Smooth muscle cell of the brain vasculature (primary cell): ENCODE data around the gene NF2.

Experiments used
- DNase-seq: peaks from one replicate; pipeline ENCODE4 v3.0.0-alpha.2; 2012; ENCODE audit warnings: low read depth, low spot score

NF2 gene

GRCh38 chr22:29631725-29632124 lies 28.3 kb downstream of the NF2 start:
- no peak for DNase-seq

GRCh38 chr22:29632672-29633071 lies 29.2 kb downstream of the NF2 start:
- DNase-seq: no peak

DNA sequence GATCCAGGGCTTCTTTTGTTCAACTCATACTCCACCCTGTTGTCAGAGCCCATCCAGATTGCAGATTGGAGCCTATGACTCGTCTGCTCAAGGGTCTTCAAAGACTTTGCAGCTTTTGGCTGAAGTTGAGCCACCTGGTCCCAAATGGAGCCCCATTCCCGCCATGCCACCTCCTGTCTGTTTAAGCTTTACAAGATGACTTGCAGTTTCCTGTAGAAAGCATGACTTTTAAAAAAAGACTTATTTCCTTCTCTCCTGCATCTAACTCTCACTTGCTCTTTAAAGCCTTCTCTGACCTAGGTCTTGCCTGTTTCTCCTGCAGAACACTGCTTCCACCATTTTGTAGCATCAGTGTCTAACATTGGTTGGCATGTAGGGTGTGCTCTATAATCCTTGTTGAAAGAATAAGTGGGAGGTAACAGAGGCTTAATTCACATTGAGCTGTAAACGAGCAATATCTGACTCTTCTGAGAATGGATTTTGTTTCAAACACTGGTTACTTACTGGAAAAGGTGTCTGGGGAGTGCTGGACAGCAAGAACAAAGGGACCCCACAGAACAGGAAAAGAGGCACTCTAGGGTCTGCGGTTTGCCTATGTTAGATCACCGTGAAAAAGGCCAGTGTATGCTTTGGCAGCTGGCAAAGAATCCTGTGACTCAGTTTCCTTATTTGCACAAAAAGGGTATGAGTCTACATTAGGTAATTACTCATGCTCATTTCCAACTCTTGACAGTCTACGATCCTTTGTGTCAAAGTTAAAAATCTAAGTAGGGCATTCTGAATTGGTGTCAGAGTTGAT lies 30.3 kb downstream of the NF2 start:
- DNase-seq: no peak

GRCh38 chr22:29634847-29635246 lies 31.4 kb downstream of the NF2 start:
- DNase-seq: no peak

DNA sequence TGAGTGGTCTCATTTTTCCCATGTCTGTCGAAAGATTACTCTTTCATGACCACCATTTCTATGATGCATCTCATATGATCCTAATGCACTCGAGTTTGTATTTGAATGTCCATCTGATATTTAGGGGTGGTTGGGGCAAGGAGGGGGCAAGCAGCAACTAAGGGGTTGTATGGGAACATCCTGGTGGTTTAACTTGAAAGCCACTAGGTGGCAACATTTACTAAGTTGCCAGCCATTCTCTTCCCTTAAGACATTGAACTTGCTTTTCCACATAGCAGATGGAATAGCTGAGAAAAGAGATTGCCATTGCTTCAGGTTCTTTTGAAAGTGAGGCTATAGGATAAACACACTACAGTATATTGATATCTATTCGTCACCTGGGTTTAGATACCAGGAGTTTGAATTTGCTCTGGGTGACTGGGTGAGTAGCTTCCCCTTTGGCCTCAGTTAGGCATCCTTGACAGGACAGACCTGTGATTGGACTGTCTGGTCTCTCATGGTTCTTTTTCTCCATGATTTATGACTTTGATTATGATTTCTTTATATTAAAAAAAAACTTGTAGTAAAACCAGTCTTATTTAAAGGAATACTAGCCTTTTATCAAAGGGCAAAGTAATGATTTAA lies 32.4 kb downstream of the NF2 start:
- DNase-seq: no peak

DNA sequence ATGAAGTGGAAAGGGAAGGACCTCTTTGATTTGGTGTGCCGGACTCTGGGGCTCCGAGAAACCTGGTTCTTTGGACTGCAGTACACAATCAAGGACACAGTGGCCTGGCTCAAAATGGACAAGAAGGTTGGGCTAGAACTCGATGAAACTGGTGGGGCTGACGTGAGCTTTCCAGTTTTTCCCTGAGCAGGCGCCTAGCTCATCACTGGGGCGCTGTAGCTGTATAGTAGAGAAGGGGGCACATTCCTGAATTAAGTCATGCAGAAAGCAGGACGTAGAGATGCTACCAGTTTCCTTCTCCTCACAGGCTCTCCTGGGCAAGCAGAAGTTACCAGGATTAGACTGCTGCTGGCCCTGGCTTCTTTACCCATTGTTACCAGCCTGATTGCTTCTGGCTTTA lies 33.3 kb downstream of the NF2 start:
- no peak for DNase-seq

GRCh38 chr22:29637181-29637580 lies 33.7 kb downstream of the NF2 start:
- no peak for DNase-seq

GRCh38 chr22:29638678-29639077 lies 35.2 kb downstream of the NF2 start:
- no peak for DNase-seq

DNA sequence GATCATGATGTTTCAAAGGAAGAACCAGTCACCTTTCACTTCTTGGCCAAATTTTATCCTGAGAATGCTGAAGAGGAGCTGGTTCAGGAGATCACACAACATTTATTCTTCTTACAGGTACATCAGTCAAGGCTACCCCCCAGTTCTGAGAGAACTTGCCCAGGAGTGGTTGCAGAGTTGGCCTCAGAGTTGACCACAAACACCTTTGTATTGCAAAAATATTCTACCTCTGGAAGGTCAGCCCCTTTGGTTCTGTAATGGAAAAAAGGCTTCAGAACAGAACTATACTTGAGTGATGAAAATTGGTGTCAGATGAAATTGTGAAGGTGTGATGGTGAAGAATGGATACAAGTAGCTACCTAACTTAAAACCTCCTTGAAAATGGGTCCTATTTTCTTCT lies 35.7 kb downstream of the NF2 start:
- DNase-seq: no peak

- no peak for DNase-seq
Measured at GRCh38 chr22:29641042-29641699, 37.7 kb downstream of the NF2 start.

- no peak for DNase-seq
Measured at GRCh38 chr22:29641700-29642330, 38.4 kb downstream of the NF2 start.

GRCh38 chr22:29642694-29643093 lies 39.3 kb downstream of the NF2 start:
- DNase-seq: no peak

DNA sequence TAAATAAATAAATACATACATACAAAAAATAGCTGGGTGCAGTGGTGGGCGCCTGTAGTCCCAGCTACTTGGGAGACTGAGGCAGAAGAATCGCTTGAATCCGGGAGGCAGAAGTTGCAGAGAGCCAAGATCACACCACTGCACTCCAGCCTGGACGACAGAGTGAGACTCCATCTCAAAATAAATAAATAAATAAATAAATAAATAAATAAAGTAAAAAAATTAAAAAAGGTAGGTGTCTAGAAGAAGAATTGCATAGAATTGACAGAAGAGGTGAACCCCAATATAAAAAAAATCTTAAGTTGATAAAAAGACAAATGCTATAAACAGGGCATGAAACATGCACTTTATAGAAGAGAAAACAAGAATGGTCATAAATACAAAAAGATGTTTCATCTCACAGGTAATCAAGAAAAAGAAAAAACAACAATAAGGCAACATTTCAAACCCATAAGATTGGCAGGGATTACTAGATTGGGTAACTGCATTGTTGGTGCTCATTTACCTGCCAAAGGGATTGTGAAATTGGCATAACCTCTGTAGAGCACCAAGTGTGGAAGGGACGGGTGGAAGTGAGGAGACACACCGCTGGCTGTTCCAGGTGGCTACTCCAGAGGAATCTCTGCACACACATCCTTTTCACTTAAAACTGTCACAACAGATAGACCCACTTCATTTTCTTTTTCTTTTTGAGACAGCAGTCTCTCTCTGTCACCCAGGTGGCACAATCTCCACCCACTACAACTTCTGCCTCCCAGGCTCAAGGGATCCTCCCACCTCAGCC lies 44.7 kb downstream of the NF2 start:
- no peak for DNase-seq

- no peak for DNase-seq
Measured at GRCh38 chr22:29650370-29650769, 46.9 kb downstream of the NF2 start.

DNA sequence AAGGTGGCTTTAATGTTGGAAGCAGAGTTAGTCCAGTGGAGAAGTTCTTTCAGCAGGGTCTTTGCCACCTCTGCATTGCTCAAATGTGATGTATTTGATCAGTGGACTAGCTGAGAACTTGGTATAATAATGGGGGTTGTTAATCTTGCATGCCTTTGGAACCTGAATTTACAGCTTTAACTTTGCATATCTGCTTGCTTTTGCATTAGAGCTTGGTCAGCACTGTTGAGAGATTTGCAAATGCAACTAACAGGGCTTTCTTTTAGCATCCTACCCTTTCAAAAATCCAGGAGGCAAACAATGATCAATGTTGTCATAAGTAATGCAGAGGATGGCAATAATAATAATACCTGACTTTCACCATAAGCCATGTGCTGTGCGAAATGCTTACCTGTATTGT lies 48.2 kb downstream of the NF2 start:
- no peak for DNase-seq

- DNase-seq: no peak
Measured at GRCh38 chr22:29654420-29654819, 51.0 kb downstream of the NF2 start.

DNA sequence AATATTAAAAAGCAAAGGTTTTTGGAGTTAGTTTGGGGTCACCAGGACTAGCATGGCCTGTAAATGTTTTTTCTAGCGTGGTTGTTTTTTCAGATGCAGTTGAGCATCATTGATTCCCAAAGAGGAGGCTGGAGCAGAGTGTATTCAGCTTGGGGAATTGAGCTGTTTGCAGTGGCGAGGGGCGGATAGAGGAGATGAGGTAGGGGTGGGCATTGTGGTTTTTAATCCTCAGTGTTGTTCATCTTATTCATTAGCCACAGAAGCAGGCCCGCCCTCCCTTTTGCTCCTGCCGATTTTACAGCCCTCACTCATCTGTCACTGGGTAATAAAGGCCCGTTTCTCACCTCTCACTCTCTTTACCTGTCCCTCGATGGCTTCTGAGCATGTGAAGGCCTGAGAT lies 51.4 kb downstream of the NF2 start:
- DNase-seq: no peak

DNA sequence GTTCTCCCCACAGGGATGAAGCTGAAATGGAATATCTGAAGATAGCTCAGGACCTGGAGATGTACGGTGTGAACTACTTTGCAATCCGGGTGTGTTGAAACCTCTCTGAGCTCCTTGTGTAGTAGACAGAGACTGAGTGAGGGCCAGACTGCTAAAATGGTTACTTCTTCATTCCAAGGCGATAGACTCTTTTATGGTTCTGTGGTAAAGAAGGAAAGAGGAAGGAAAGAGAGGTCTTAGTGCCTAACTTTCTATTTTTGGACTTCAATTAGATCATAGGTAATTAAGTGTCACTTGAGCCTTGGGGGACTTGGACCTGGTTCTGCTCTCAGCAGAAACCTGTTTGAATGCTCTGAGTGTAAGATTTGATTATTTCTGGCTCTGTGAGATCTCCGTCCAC lies 54.7 kb downstream of the NF2 start:
- no peak for DNase-seq

DNA sequence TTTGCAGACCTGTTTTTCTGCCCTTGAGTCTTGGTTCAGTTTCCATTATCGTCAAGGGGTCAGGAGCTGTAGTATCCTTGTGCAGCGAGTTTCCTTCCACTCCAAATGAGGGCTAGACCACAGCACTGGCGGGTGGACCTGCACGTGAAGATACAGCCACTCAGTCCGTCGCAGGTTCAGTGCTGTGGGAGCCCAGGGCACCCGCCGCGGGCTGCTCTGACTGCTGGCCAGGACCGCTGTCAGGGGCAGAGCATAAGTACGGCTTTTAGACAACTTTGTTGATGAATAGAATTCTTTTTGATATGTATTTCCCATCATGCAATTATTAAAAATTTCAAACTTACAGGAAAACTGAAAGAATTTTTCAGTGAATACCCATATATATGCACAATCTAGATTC lies 56.6 kb downstream of the NF2 start:
- no peak for DNase-seq

DNA sequence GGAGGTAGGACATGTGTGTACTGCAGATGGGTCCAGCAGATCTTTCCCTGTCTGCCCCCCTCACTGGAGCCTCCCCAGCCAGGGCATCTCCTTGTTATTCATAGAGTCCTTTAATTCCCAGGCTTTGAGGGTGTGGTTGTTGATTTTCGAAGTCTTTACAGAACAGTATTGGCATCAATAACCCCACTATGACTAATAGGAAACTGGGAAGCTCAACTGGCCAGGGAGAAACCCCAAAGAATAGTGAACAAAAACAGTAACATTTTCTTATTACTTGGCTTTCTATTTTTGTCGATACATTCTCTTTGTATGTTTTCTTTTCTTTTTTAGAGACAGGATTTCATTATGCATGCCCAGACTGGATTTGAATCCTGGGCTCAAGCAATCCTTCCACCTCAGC lies 57.9 kb downstream of the NF2 start:
- DNase-seq: no peak

DNA sequence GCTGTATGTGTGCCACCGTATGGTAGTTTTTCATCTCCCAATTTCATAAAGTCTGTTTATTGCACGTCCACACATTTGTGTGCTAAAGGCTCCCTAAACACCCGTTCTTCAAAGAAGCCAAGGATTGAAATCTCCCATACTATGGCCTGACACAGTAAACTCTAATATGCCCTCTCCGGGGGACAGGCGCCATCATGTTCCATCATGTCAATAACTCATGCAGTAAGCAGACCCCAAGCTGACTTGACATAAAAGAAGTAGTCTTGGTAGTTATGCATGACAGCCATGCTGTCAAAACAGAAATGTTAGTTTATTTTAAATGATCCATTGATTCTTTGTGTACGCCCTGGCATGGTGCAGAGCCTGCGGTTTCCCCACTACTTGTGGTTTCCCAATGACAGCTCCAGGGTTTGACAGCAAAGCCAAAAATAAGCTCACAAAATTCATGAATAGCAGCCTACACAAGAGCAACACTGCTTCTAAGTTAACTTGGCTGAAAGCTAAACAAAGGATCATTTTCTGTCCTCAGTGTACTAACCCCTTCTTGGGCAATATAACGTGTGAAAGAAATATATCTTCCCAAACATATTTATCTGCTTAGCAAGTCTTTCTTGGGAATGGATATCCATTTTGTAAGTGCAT lies 59.9 kb downstream of the NF2 start:
- no peak for DNase-seq
